BJ (cell line): Measurements from ENCODE around the gene TTL. TPM values are rescaled to one million over a fixed set of nuclear protein-coding genes. Genes with fewer than 3 reads are reported as not detected.
"Not testable (repeated sequence)": the region's sequence is repeated elsewhere in the genome, so short reads cannot be mapped to it uniquely, and the experiment has no call there.

Experiments
- CTCF ChIA-PET: fragments of 350-600 bp; formaldehyde crosslinking; extraction: SDS; loops from one replicate; lab custom pipeline; 2021; ENCODE audit warnings: antibody characterized with exemption, inconsistent platforms; lab: Yijun Ruan, JAX
- POLR2A ChIA-PET: fragments of 300-600 bp; sonication (Branson Sonifier 250); formaldehyde crosslinking; extraction: SDS; loops from one replicate; lab custom pipeline; 2021; ENCODE audit warnings: antibody characterized with exemption; lab: Charles Lee
- DNase-seq: peaks from one replicate; pipeline ENCODE4 v3.0.0-alpha.2; 2011; ENCODE audit warnings: low read depth
- H3K27me3 ChIP-seq: 2 replicates; pipeline ENCODE4 v1.6.0; 2011; ENCODE audit warnings: low read length; ENCODE audit not compliant: control insufficient read depth, insufficient read depth
- H3K36me3 ChIP-seq: 2 replicates; pipeline ENCODE4 v1.5.1; 2011; ENCODE audit warnings: low read length; ENCODE audit not compliant: control insufficient read depth, insufficient read depth
- H3K4me3 ChIP-seq: 2 replicates; pipeline ENCODE4 v1.5.1; 2011; ENCODE audit warnings: low read depth, mild to moderate bottlenecking, control low read depth, low read length
- CTCF ChIP-seq: IDR thresholded peaks from 2 replicates; pipeline ENCODE4 v1.5.1; 2011; ENCODE audit warnings: low read depth, mild to moderate bottlenecking, control low read depth, inconsistent platforms, low read length, moderate library complexity; ENCODE audit not compliant: insufficient read depth
- polyA plus RNA-seq: library from polyadenylated mRNA; depleted of rRNA; stranded (reverse); fragments of >200 nt; gene quantifications from 2 replicates; pipeline ENCODE4 v1.2.3, GENCODE V29; 2011

The TTL gene
- polyA plus RNA-seq, 1 experiment: 11.1 TPM

- Histone ChIP-seq H3K27me3 (no peaks in the 10 kb centered on the region), H3K4me3 (no peak overlapping the region), H3K36me3 (0 out of 2 replicates have a peak, but pooled peaks cover 1% of the 10 kb centered on the region)
- POLR2A ChIA-PET: interaction anchor here (0.5 kb wide), 1 partner anchor 10 kb away, joined by 4 read pairs; no protein-coding TSS in a partner anchor
- peak; percentile 23 for DNase-seq
- CTCF ChIA-PET: interaction anchor here (1.2 to 1.7 kb wide), 3 partner anchors 10 to 234 kb away, joined by 5 to 8 read pairs (median 8); no protein-coding TSS in a partner anchor
- no peak for TF ChIP-seq CTCF
Observed at GRCh38 chr2:112493858-112494648, 12.1 kb downstream of the TTL start.

GRCh38 chr2:112494828-112495227 is 12.9 kb downstream of the TTL start:
- DNase-seq: no peak
- ChIA-PET POLR2A (no interaction called here), CTCF (interaction anchor here (1.7 kb wide), 1 partner anchor 14 kb away, joined by 8 read pairs; no protein-coding TSS in a partner anchor)
- no peak for TF ChIP-seq CTCF
- Histone ChIP-seq H3K36me3 (0 out of 2 replicates have a peak, but pooled peaks cover 1% of the 10 kb centered on the region), H3K27me3 (no peaks in the 10 kb centered on the region), H3K4me3 (no peak overlapping the region)

GRCh38 chr2:112495878-112496277 is 13.9 kb downstream of the TTL start:
- POLR2A ChIA-PET, DNase-seq, H3K4me3 ChIP-seq, H3K36me3 ChIP-seq, H3K27me3 ChIP-seq, CTCF ChIA-PET: not testable (repeated sequence)

GRCh38 chr2:112500850-112501484 is 19.0 kb downstream of the TTL start:
- H3K36me3 ChIP-seq, CTCF ChIA-PET, DNase-seq, H3K27me3 ChIP-seq, H3K4me3 ChIP-seq, POLR2A ChIA-PET: not testable (repeated sequence)
- TF ChIP-seq CTCF: 0 out of 2 replicates have a peak, but pooled peaks have one; percentile 14

- CTCF ChIA-PET, DNase-seq, H3K36me3 ChIP-seq: not testable (repeated sequence)
Observed at GRCh38 chr2:112509239-112509998, 27.5 kb downstream of the TTL start.

GRCh38 chr2:112516801-112517200 is 34.8 kb downstream of the TTL start:
- TF ChIP-seq CTCF: no peak
- no peak for DNase-seq
- POLR2A ChIA-PET: no interaction called here
- CTCF ChIA-PET: no interaction called here
- no peaks in the 10 kb centered on the region for H3K27me3 ChIP-seq
- H3K36me3 ChIP-seq: peaks cover 9% of the 10 kb centered on the region
- no peak overlapping the region for H3K4me3 ChIP-seq

More at GRCh38 chr2:112509239-112509998, 27.5 kb downstream of the TTL start:
- POLR2A ChIA-PET, H3K4me3 ChIP-seq, H3K27me3 ChIP-seq: not testable (repeated sequence)
